ENCODE measurements around the gene ANO10. TPM values are rescaled to one million over a fixed set of nuclear protein-coding genes. Genes with fewer than 3 reads are reported as not detected.
A peak's percentile ranks its signal among the peaks of the same experiment; 100 is the strongest.

The ANO10 gene
- total RNA-seq, 1 donor from 2014 or later = 9.9 TPM

DNA sequence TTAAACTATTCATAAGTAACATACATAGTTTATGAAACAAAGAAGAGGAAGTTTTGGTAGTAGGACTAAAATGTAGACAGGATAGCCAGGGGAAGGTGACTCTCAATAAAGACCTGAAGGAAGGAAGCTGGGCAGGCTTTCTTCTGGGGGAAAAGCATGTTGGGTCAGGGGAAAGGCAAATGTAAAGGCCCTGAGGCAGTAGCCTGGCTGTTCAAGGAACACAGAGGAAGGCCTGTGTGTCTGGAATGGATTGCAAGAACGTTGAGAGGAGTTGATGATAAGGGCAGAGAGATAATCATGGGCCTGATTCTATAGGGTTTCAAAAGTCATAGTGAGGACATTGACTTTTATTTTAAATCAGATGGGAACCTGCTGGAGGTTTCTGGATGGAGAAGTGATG, 167.8 kb downstream of the ANO10 start:
- no peak for DNase-seq
- ATAC-seq (ENCODE audit: poor library complexity) = no peak
- intact Hi-C loops (cut with DNase I) = no loop called here

DNA sequence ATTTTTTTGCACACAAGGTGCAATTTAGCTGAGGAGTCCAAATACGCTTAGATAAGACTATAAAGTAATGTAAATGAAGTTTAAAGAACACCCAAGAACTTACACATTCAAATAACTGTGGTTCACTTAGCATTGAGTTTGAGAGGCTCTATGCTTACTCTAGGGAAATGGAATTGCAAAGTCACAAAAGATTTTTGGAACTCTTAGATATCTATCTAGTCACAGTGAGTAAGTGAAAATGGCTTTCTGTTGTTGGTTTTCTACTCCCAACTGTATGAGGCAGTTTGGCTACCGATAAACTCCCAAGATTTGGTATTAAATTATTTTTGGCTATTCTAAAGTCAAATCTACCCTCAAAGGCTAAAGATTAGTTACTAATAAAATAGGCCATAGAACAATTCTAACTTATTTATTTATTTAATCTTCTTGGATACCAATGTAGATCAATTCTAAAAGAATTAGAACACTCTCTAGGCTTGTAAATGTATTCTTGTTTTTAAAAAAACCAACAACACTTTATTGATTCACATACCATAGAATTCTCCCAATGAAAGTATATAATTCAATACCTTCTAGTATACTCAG, 170.0 kb downstream of the ANO10 start:
- DNase-seq (no peak), ATAC-seq (ENCODE audit: poor library complexity) (no peak)
- intact Hi-C loops (cut with DNase I) = no loop called here

DNA sequence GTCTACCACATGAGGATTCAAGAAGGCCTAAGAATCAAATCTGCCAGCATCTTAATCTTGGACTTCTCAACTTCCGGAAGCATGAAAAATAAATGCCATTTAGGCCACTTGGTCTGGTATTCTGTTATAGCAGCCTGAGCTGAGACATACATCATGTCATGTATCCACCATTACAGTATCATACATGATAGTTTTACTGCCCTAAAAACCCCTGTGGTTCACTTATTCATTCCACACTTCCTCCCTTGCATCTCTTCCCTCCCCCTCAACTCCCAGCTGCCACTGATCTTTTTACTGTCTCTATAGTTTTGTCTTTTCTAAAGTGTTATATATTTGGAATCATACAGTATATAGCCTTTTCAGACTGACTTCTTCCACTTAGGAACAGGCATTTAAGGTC, 173.7 kb downstream of the ANO10 start:
- ATAC-seq (ENCODE audit: poor library complexity) = no peak
- intact Hi-C loops (cut with DNase I) = no loop called here
- DNase-seq = no peak

DNA sequence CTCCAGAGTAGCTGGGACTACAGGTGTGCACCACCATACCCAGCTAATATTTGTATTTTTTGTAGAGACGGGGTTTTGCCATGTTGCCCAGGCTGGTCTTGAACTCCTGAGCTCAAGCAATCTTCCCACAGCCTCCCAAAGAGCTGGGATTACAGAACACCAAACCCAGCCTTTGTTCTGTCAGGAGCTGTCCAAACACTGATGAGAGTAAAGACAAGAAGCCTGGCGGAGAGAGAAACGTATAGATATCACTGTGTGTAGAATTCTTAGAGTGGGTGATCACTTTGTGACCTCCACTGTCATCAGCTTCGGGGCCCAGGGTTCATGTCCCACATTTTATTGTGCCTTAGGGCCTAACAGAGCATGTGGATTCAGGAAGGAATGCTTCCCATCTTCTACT, 176.0 kb downstream of the ANO10 start:
- ATAC-seq (ENCODE audit: poor library complexity) (no peak), DNase-seq (no peak)
- intact Hi-C loops (cut with DNase I) = no loop called here

DNA sequence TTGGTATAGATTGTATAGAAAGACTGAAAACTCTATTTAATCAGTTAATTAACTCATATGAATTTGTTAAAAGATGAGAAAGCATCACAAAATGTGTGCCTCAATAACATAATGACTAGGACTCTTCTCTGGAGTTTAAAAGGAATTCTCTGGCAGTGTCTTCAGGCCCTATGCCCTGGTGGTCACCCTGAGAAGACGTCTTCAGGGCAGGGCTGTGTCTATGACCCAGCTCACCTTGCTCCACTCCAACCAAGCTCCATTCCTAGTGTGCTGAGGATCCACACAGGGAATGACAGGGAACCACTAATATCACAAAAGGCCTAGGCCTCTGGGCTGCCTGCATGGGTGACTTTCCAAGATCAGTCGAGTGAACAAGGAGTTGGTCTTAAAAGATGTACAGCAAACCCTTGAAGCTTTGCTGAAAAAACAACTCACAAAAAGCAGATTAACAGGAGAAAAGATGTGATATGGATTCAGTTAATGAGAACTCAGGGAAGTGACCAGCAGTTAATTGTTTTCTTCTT, 178.9 kb downstream of the ANO10 start:
- ATAC-seq (ENCODE audit: poor library complexity) (no peak), DNase-seq (no peak)
- intact Hi-C loops (cut with DNase I) = no loop called here

DNA sequence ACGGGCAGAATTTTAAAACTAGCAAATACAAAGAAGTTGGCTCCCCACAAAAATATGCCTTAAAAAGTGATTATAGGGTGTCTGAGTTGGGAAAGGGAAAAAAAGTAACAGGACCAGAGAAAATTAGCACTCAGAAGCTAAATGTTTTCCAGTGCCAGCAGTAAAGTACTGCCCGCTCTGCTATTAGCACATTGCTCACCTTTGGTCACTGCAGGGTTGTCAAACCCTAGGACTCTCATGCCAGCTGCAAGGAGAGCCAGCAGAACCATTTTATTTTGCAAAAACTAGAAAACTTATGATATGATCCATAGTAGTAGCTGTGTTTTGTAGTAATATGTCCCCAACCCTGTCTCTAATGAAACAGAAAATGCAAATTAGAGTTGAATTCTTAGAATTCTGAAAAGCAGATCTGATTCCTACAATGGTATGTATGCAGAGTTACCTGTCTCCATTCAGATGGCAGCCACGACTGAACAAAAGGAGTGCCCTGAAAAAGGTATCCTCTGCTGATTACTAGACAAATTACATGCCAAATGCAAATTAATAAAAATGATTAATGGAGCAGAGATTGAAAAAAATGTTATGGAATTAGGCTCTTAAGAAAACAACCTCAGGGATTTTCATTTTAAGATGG, 185.2 kb downstream of the ANO10 start:
- ATAC-seq (ENCODE audit: poor library complexity) (no peak), DNase-seq (no peak)
- intact Hi-C loops (cut with DNase I) = no loop called here

DNA sequence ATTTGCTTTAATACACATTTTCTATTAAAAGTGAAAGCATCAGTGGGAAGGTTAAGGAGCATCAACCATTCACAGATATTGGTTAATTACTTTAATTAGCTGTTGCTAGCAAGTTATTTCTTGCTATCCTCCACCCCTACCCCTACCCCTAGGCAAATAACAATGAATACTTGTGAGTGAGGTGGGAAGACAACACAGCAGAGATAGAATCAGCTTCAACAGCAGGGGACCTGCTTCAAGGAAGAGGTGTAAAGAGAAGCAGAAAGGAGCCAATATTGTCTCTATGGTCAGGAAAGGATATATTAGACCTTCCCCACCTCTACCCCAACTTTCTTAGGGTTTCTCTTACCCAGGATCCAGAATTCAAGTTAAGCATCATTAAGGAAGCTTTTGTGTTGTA, 186.1 kb downstream of the ANO10 start:
- intact Hi-C loops (cut with DNase I) = no loop called here
- no peak for ATAC-seq (ENCODE audit: poor library complexity)
- no peak for DNase-seq

DNA sequence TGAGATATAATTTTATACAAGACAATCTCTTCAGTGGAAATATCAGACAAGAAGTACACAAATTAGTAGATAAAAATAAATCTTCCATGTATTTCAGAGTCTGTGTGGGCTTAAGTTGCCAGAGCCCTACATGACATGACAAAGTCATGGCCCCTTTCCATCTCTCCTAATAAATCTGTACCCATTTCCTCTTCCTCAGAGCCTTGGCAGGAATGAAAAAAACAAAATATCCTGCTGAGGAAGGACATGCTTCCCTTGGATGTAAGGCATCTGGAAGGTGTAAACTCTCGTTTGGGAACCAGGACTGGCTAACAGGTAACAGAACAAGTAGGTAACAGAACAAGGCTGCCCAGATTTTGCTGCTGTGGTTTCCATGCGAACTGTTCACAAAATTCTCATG, 187.4 kb downstream of the ANO10 start:
- ATAC-seq (ENCODE audit: poor library complexity) (no peak), DNase-seq (no peak)
- intact Hi-C loops (cut with DNase I) = no loop called here

DNA sequence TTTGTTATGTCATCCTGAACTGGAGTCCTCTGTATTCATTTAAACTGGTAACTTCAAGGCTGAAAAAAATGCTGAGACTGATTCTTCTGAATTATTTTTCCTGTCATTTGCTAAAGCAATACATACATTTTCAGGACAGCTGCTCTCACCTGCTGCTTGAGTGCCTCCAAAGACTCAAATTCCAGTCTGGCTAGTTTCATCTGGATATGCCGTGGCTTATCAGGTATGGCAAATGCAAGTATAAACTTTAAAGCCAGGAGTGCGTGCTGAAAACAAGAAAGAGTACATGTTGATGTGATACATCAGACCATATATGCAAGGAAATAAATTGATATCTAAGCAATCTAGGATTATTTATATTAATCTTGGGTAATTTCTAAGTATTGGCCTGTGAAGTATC, 189.3 kb downstream of the ANO10 start:
- DNase-seq (no peak), ATAC-seq (ENCODE audit: poor library complexity) (no peak)
- intact Hi-C loops (cut with DNase I) = no loop called here

DNA sequence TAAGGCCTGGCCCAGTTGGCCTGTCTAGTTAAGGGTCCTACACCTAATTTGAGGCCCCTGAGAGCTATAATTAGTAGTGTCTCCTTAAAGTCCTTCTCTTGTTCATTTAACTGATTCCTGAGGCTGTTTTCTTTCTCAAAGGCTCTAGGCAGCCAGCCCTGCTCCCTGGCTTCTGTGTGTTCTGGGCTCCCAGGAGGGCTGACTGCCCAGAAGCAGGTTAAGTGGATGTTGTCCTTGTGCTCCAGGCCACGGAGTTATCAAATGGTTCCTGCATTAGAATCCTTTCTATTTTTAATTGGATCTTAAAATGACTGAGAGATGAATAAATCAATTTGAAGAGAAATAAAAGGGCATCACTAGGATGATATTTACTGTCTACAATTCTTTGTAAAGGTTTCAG, 195.4 kb downstream of the ANO10 start:
- DNase-seq = peak; percentile 75
- intact Hi-C loops (cut with DNase I) = no loop called here
- peak; percentile 97 for ATAC-seq (ENCODE audit: poor library complexity)

DNA sequence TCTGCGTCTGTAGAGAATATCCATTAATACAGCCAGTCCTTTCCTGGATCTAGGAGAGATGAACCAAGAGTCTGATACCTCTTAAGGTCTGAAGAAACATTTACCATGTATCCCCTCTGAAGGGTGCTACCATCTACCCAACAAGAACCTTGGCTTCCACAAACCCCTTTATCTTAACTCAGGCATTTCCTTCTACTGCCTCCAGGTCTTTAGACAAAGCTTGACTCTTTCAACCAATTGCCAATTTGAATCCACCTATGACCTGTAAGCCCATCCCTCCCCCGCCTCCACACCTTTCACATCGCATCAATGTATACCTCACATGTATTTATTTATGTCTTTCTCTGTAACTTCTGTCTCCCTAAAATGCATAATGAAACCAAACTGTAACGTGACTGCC, 196.0 kb downstream of the ANO10 start:
- DNase-seq (no peak), ATAC-seq (ENCODE audit: poor library complexity) (peak; percentile 9)
- intact Hi-C loops (cut with DNase I) = no loop called here

DNA sequence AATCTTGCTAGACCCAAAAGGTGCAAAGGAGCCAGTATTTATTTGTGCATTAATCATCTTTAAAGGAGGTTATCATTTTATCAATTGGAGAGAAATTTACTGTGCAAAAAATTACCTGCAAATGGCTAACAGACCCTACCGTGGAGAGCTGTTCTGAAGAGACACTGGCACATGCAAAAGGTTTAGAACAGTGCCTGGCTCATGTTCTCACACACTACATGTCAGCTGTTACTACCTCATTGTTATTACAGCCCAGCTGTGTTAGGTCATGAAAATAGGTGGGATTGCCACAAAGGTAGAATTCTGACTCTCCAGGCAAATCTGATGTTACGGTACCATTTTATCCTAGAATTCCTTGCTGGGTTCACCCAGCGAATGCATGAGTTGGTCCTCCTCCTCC, 198.2 kb downstream of the ANO10 start:
- no peak for ATAC-seq (ENCODE audit: poor library complexity)
- intact Hi-C loops (cut with DNase I) = no loop called here
- DNase-seq = no peak

DNA sequence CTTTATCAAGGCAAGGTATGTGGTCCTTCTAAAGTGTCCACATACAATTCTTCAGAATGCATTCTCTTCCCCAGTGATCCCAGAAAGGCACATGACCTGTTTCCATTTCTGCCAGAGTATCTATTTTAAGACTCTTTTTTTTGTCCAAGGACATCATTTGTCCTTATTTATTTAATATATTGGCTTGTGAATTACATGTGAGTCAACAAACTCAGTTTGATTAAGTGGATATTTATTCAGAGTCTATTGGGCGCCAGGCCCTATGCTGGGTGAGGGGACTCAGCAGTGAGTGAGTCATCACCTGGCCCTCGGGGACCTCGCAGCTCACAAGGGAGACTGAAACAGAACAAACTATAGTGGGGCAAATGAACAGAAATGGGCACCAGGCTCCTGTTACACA, 198.7 kb downstream of the ANO10 start:
- no peak for DNase-seq
- intact Hi-C loops (cut with DNase I) = no loop called here
- ATAC-seq (ENCODE audit: poor library complexity) = peak; percentile 26

DNA sequence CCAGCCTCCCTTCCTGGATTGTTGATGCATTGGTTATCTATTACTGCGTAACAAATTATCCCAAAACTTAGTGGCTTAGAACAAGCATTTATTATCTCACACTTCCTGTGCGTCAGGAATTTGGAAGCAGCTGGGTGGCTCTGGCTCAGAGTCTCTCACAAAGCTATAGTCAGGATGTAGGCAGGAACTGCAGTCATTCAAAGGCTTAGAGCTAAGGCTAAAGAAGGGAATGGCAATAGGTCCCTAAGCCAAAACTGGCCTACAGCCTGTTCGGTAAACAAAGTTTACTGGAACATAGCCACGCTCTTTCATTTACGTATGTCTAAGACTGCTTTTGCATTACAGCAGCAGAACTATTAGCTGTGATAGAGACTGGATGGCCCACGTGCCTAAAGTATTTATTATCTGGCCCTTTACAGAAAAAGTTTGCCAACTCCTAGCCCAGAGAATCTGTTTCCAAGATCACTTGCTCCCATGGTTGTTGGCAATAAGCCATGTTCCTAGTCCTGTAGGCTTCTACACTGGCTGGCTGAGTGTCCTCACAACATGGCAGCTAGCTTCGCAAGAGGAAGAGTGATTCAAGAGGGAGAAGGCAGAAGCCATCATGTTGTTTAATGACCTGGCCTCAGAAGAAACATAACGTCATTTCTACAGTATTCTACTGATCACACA, 203.1 kb downstream of the ANO10 start:
- ATAC-seq (ENCODE audit: poor library complexity) = peak; percentile 51
- no peak for DNase-seq
- intact Hi-C loops (cut with DNase I) = no loop called here

DNA sequence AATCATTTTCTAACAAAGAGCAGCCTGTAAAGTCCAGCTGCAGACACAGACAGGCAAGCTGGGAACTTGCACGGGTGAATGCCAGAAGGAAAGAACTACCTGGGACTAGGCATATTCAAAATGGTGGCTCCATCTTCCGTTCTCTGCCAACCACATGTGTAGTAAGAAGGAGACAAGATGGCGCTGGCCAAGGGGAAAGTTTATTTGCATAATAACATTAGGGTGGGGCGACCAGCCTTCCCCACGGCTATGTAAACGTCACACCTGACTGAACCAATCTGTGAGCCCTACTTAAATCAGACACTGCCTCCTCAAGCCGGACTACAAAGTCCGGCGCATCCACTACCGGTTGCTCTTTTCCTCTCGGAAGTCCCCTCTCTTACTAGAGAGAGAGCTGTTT, 204.7 kb downstream of the ANO10 start:
- intact Hi-C loops (cut with DNase I) = no loop called here
- no peak for DNase-seq
- no peak for ATAC-seq (ENCODE audit: poor library complexity)

DNA sequence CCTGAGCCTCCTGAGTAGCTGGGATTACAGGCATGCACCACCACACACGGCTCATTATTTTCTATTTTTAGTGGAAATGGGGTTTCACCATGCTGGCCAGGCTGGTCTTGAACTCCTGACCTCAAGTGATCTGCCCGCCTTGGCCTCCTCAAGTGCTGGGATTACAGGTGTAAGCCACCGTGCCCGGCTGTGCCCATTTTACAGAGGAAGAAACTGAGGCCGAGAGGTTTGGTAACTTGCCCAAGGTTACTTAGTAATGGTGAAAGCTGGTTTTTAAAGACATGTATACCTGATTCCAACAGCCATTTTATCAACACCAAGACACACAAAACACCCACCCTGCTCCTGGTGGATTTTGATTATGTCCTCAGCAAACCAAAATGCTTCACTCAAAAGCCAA, 206.7 kb downstream of the ANO10 start:
- ATAC-seq (ENCODE audit: poor library complexity) (no peak), DNase-seq (no peak)
- intact Hi-C loops (cut with DNase I) = no loop called here

DNA sequence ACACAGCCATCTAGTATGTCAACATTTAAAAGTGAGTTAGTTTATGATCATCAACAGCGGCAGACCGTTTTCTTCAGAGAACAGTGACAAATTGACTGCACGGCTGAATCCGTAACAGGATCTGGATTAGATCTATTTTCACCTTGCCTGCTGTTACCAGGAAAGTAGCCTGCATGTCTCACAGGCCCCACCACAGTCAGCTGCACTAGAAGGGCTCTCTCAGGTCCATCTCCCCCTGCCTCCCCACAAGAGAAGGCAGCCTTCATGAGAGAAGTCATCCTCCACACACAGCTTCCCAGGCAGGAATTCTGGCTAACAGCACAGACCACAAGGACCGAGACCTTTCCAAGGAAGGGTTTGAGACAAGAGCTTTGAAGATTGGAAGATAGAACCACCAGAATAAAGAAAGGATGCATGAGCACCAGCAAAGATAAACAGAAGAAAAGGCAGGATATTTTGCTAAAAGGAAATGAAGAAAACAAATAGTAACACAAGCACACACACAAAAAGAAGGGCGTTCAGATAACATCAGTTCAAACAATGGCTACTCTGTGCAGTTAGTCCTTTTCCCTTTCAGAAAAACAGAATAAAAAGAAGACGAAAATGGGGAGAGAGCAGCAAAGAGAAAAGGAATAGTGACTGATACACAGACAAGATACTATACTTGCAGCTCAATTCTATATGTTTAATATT, 208.0 kb downstream of the ANO10 start:
- DNase-seq (no peak), ATAC-seq (ENCODE audit: poor library complexity) (no peak)
- intact Hi-C loops (cut with DNase I) = no loop called here

DNA sequence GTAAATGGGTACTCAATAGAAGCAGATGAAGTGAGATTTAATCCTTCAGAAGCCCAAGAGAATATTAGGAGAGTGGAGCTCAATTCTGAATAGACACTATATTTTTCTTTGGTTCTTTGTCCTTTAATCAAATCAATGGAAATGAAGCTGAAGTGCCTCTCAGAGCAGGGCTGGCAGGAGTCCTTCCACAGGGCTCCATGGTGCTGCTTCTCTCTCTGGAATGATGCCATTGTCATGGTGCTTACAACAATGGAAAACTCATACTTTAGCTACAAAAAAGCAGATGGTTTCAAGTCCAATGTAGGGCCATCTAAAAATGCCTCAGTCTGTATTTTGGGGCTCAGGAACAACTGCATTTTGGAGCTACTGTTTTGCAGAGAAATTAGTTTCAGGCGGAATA, 210.4 kb downstream of the ANO10 start:
- intact Hi-C loops (cut with DNase I) = no loop called here

DNA sequence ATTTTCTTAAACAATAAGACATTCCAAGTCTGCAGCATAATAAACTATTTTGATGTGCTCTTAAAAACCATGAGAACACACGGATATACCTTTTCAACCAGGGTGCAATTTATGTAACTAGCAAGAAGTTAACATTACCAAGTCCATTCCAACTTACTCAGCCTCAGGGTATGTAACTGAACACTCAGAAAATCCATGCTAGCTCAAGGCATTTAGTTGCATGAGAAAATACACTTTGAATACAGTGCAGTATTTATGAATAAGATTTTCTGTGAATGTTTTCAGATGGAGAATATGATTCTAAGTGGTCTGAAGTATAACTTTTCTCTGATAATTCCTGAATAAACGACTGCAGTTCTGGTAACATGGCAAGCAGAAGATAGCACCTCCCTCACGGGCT, 211.2 kb downstream of the ANO10 start:
- no peak for ATAC-seq (ENCODE audit: poor library complexity)
- intact Hi-C loops (cut with DNase I) = no loop called here
- DNase-seq = no peak

More for the DNA sequence above, 210.4 kb downstream of the ANO10 start:
- ATAC-seq (ENCODE audit: poor library complexity) (no peak), DNase-seq (no peak)

DNA sequence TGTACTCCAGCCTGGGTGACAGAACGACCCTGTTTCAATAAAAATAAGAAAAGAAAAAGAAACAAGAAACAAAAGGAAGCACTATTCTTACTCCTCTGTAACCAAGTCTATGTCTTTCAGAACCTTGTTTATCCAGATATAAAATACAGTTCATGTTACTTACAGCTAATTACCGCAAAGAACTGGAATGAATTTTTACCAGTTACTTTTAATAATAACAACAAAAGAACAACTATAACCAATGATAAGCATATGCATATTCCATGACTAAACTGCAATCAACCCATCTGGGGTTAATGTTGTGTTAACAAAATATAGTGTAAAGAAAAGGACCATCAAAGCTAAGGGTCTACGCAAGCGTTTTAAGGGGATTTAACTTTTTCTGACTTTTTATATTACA, 212.3 kb downstream of the ANO10 start:
- intact Hi-C loops (cut with DNase I) = loop anchor here (10.0 kb wide), 1 partner anchor 95 kb away; no protein-coding TSS in a partner anchor

More for the DNA sequence above, 212.3 kb downstream of the ANO10 start:
- DNase-seq (no peak), ATAC-seq (ENCODE audit: poor library complexity) (no peak)
